ENCODE results near the gene LUZP4. TPM values are rescaled to one million over a fixed set of nuclear protein-coding genes. Genes with fewer than 3 reads are reported as not detected.

The LUZP4 gene
- total and polyA plus RNA-seq, 12 donors: not detected

- TF ChIP-seq CTCF (IDR thresholded peaks at IDR 0.05): no peak
- Histone ChIP-seq H3K4me1 (no peaks in the 10 kb centered on the region), H3K27me3 (peaks cover 0 to 76% (median 0%) of the 10 kb centered on the region in 7 donors), H3K9me3 (no peaks in the 10 kb centered on the region), H3K36me3 (no peaks in the 10 kb centered on the region), H3K4me3 (no peak overlapping the region), H3K27ac (no peak overlapping the region)
- intact Hi-C loops (cut with DNase I): no loop called here
- ATAC-seq: no peak
- 78 to 88% methylated on average over 2 of the region's 2 CpGs for WGBS, 2 donors
- DNase-seq: no peak
Observed at GRCh38 chrX:115266300-115266699, 23.2 kb upstream of the LUZP4 start.

GRCh38 chrX:115268421-115268820 lies 21.1 kb upstream of the LUZP4 start:
- Histone ChIP-seq H3K9me3 (no peaks in the 10 kb centered on the region), H3K36me3 (no peaks in the 10 kb centered on the region), H3K27me3 (peaks cover 0 to 77% (median 0%) of the 10 kb centered on the region in 7 donors), H3K4me1 (no peaks in the 10 kb centered on the region), H3K27ac (no peak overlapping the region), H3K4me3 (no peak overlapping the region)
- 49 to 60% methylated on average over 3 of the region's 3 CpGs for WGBS, 2 donors
- no peak for ATAC-seq
- intact Hi-C loops (cut with DNase I): no loop called here
- no peak for DNase-seq
- TF ChIP-seq CTCF (IDR thresholded peaks at IDR 0.05): peak in 4 of 9 donors; percentile 17 to 28 (median 24)

- no peak for ATAC-seq
- H3K4me3 ChIP-seq: no peak overlapping the region
- WGBS, 2 donors: 78 to 79% methylated on average over 1 of the region's 1 CpG
- TF ChIP-seq CTCF (IDR thresholded peaks at IDR 0.05): no peak
- intact Hi-C loops (cut with DNase I): no loop called here
- peaks cover 0 to 71% (median 0%) of the 10 kb centered on the region in 7 donors for H3K27me3 ChIP-seq
- no peak overlapping the region for H3K27ac ChIP-seq
- no peak for DNase-seq
- H3K36me3 ChIP-seq: no peaks in the 10 kb centered on the region
- H3K9me3 ChIP-seq: no peaks in the 10 kb centered on the region
- H3K4me1 ChIP-seq: no peaks in the 10 kb centered on the region
Observed at GRCh38 chrX:115269051-115269683, 20.3 kb upstream of the LUZP4 start.

- Histone ChIP-seq H3K27me3 (peaks cover 0 to 31% (median 0%) of the 10 kb centered on the region in 7 donors), H3K27ac (no peak overlapping the region), H3K4me3 (no peak overlapping the region), H3K4me1 (no peaks in the 10 kb centered on the region), H3K9me3 (peaks cover 0 to 10% (median 0%) of the 10 kb centered on the region in 11 donors), H3K36me3 (no peaks in the 10 kb centered on the region)
- no peak for ATAC-seq
- WGBS, 2 donors: 40 to 47% methylated on average over 4 of the region's 4 CpGs
- DNase-seq: no peak
- intact Hi-C loops (cut with DNase I): no loop called here
- TF ChIP-seq CTCF (IDR thresholded peaks at IDR 0.05): peak in 3 of 9 donors; percentile 6 to 16 (median 9)
Observed at GRCh38 chrX:115284877-115285276, 4.6 kb upstream of the LUZP4 start.

Data from heart right ventricle (tissue), 16 donors.